Measurements from ENCODE around the gene NOS1AP. TPM values are rescaled to one million over a fixed set of nuclear protein-coding genes. Genes with fewer than 3 reads are reported as not detected.
A peak's percentile ranks its signal among the peaks of the same experiment; 100 is the strongest.

Gene NOS1AP
- total and polyA plus RNA-seq, 9 of the 15 experiments (the other 6 are each of a cell fraction or from before 2014, with no cell fraction given): 0.07 to 1.5 (median 0.22) TPM

- no peak overlapping the region for H2AFZ ChIP-seq (ENCODE audit: low read depth, low read length)
- no peaks in the 10 kb centered on the region for H3K79me2 ChIP-seq (ENCODE audit: control insufficient read depth, insufficient read depth, low read length)
- peaks cover 11 to 30% of the 10 kb centered on the region in 2 experiments for H3K27me3 ChIP-seq (ENCODE audit: control insufficient read depth in 2 of 2, insufficient read depth in 2 of 2, low read length in 2 of 2)
- H3K36me3 ChIP-seq (ENCODE audit: control insufficient read depth, insufficient read depth, low read length): no peaks in the 10 kb centered on the region
- TF ChIP-seq FOXJ2 (tag; IDR thresholded peaks at IDR 0.05) (no peak), ZKSCAN1 (IDR thresholded peaks at IDR 0.05; ENCODE audit: low read depth, low read length) (no peak), HMBOX1 (IDR thresholded peaks at IDR 0.05) (peak; percentile 81)
- H3K9ac ChIP-seq (ENCODE audit: insufficient read depth in 1 of 2, low read depth in 2 of 2, low read length in 2 of 2): no peak overlapping the region
- intact Hi-C loops (cut with micrococcal nuclease) (no loop called here), in situ Hi-C loops (cut with MboI) (no loop called here)
- CTCF ChIA-PET (ENCODE audit: low intra/inter-chr PET ratio): no interaction called here
- DNase-seq (ENCODE audit: extremely low read depth in 1 of 4, low spot score in 3 of 4): no peak
- no peak overlapping the region for H3K4me3 ChIP-seq
- ATAC-seq: no peak; the same call in 2 of the 3 replicates
- FAIRE-seq: no peak
- WGBS (ENCODE audit: insufficient coverage, low coverage, missing lambda C conversion rate): 0% methylated on average over 1 of the region's 1 CpG
- BruUV-seq (replicated peaks): no TSS peak
- POLR2A ChIA-PET: no interaction called here
- no peaks in the 10 kb centered on the region for H3K9me3 ChIP-seq (replicated peaks; ENCODE audit: control insufficient read depth, insufficient read depth, low read depth, low read length)
- H3K4me1 ChIP-seq (replicated peaks in 1 of 2; ENCODE audit: control insufficient read depth in 2 of 2, insufficient read depth in 2 of 2, low read length in 2 of 2): no peaks in the 10 kb centered on the region
- no peak overlapping the region for H3K27ac ChIP-seq (ENCODE audit: extremely low read depth, low read depth, low read length)
- no peaks in the 10 kb centered on the region for H3K9me1 ChIP-seq (ENCODE audit: control insufficient read depth, insufficient read depth, low read length)
- no peaks in the 10 kb centered on the region for H4K20me1 ChIP-seq (replicated peaks; ENCODE audit: control insufficient read depth, insufficient read depth, low read length)
- no peak overlapping the region for H3K4me2 ChIP-seq (ENCODE audit: insufficient read depth, low read length)
Measured at GRCh38 chr1:162217706-162218105, 148.2 kb downstream of the NOS1AP start.

GRCh38 chr1:162218546-162218945 lies 149.1 kb downstream of the NOS1AP start:
- POLR2A ChIA-PET: interaction anchor here (0.5 kb wide), 1 partner anchor 149 kb away, joined by 3 read pairs; no protein-coding TSS in a partner anchor
- in situ Hi-C loops (cut with MboI) (no loop called here), intact Hi-C loops (cut with micrococcal nuclease) (no loop called here)
- Histone ChIP-seq H3K9me3 (replicated peaks; ENCODE audit: control insufficient read depth, insufficient read depth, low read depth, low read length) (no peaks in the 10 kb centered on the region), H3K4me2 (ENCODE audit: insufficient read depth, low read length) (no peak overlapping the region), H2AFZ (ENCODE audit: low read depth, low read length) (no peak overlapping the region), H3K9ac (ENCODE audit: insufficient read depth in 1 of 2, low read depth in 2 of 2, low read length in 2 of 2) (no peak overlapping the region), H3K27ac (ENCODE audit: extremely low read depth, low read depth, low read length) (no peak overlapping the region), H3K9me1 (ENCODE audit: control insufficient read depth, insufficient read depth, low read length) (no peaks in the 10 kb centered on the region), H3K4me3 (no peak overlapping the region), H3K27me3 (ENCODE audit: control insufficient read depth in 2 of 2, insufficient read depth in 2 of 2, low read length in 2 of 2) (peaks cover 10 to 22% of the 10 kb centered on the region in 2 experiments), H3K4me1 (replicated peaks in 1 of 2; ENCODE audit: control insufficient read depth in 2 of 2, insufficient read depth in 2 of 2, low read length in 2 of 2) (no peaks in the 10 kb centered on the region), H4K20me1 (replicated peaks; ENCODE audit: control insufficient read depth, insufficient read depth, low read length) (no peaks in the 10 kb centered on the region), H3K36me3 (ENCODE audit: control insufficient read depth, insufficient read depth, low read length) (no peaks in the 10 kb centered on the region), H3K79me2 (ENCODE audit: control insufficient read depth, insufficient read depth, low read length) (no peaks in the 10 kb centered on the region)
- ATAC-seq: no peak
- WGBS (ENCODE audit: insufficient coverage, low coverage, missing lambda C conversion rate): 0% methylated on average over 5 of the region's 5 CpGs
- CTCF ChIA-PET (ENCODE audit: low intra/inter-chr PET ratio): no interaction called here
- no peak for DNase-seq (ENCODE audit: extremely low read depth in 1 of 4, low spot score in 3 of 4)
- no TSS peak for BruUV-seq (replicated peaks)
- FAIRE-seq: no peak
- TF ChIP-seq DNMT1 (IDR thresholded peaks at IDR 0.05): no peak
- TF ChIP-seq, protein P1, sequence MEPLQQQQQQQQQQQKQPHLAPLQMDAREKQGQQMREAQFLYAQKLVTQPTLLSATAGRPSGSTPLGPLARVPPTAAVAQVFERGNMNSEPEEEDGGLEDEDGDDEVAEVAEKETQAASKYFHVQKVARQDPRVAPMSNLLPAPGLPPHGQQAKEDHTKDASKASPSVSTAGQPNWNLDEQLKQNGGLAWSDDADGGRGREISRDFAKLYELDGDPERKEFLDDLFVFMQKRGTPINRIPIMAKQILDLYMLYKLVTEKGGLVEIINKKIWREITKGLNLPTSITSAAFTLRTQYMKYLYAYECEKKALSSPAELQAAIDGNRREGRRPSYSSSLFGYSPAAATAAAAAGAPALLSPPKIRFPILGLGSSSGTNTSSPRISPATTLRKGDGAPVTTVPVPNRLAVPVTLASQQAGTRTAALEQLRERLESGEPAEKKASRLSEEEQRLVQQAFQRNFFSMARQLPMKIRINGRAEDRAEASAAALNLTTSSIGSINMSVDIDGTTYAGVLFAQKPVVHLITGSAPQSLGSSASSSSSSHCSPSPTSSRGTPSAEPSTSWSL (CRISPR knock-in tag; IDR thresholded peaks at IDR 0.05; ENCODE audit: borderline replicate concordance): no peak
